ENCODE results near the gene RNF212B.

The RNF212B gene

GRCh38 chr14:23297096-23297495 is 59.4 kb downstream of the RNF212B start:
- DNase-seq: no peak

GRCh38 chr14:23297611-23298277 is 60.0 kb downstream of the RNF212B start:
- no peak for DNase-seq

- DNase-seq: peak; percentile 7
Observed at GRCh38 chr14:23299211-23299957, 61.6 kb downstream of the RNF212B start.

GRCh38 chr14:23299986-23300686 is 62.4 kb downstream of the RNF212B start:
- DNase-seq: no peak

- no peak for DNase-seq
Observed at GRCh38 chr14:23300687-23301223, 63.0 kb downstream of the RNF212B start.

GRCh38 chr14:23301288-23301968 is 63.7 kb downstream of the RNF212B start:
- DNase-seq: peak; percentile 99

- DNase-seq: no peak
Observed at GRCh38 chr14:23301969-23302289, 64.2 kb downstream of the RNF212B start.

- DNase-seq: peak; percentile 89
Observed at GRCh38 chr14:23302290-23303225, 64.8 kb downstream of the RNF212B start, which contains the start of gene PPP1R3E. Gene PPP1R3E (minus strand): TSS chr14:23302859. CDS start chr14:23302576, 283 bp downstream.

GRCh38 chr14:23306412-23307145 is 68.8 kb downstream of the RNF212B start, which contains the start of gene BCL2L2:
Gene BCL2L2 (plus strand): TSS chr14:23306833. CDS start chr14:23307768, 935 bp downstream.
- DNase-seq: peak; percentile 89

GRCh38 chr14:23307146-23307530 is 69.4 kb downstream of the RNF212B start:
- no peak for DNase-seq

GRCh38 chr14:23307687-23308644 is 70.2 kb downstream of the RNF212B start:
- DNase-seq: no peak

GRCh38 chr14:23308721-23309445 is 71.1 kb downstream of the RNF212B start:
- no peak for DNase-seq

- DNase-seq: no peak
Observed at GRCh38 chr14:23310546-23310945, 72.8 kb downstream of the RNF212B start.

GRCh38 chr14:23316300-23316699 is 78.6 kb downstream of the RNF212B start:
- no peak for DNase-seq

GRCh38 chr14:23319746-23320583 is 82.2 kb downstream of the RNF212B start:
- no peak for DNase-seq

GRCh38 chr14:23320584-23321571 is 83.1 kb downstream of the RNF212B start, which contains the start of gene PABPN1:
Gene PABPN1 (plus strand): TSS chr14:23321457. CDS start chr14:23321470, 13 bp downstream.
- DNase-seq: peak; percentile 100
